GM12872 (cell line): ENCODE data around the gene AASDHPPT.

Experiments
- TF ChIP-seq, protein P1 (sequence below): IDR thresholded peaks from 3 replicates; pipeline ENCODE4 v1.5.1; 2011; ENCODE audit warnings: low read depth, mild to moderate bottlenecking, low read length, moderate library complexity; ENCODE audit not compliant: insufficient read depth

Gene AASDHPPT

DNA sequence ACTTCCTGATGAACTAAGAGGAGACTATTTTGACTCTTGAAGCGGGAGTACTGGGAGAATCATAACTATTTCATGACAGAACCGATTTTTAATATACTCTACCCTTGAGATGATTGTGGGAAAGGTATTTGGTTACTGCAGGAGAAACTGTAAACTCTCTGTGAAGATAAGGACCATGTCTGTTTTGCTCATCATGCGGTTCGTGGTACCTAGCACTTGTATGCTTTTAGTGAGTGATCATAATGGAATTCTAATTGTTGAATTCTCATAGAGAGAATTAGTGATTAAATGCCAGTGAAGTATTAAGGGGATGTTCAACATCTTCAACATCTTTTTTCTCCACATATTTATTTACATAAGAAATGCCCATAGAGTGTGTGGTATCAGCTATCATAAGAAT, 11.4 kb downstream of the AASDHPPT start:
- TF ChIP-seq, protein P1, sequence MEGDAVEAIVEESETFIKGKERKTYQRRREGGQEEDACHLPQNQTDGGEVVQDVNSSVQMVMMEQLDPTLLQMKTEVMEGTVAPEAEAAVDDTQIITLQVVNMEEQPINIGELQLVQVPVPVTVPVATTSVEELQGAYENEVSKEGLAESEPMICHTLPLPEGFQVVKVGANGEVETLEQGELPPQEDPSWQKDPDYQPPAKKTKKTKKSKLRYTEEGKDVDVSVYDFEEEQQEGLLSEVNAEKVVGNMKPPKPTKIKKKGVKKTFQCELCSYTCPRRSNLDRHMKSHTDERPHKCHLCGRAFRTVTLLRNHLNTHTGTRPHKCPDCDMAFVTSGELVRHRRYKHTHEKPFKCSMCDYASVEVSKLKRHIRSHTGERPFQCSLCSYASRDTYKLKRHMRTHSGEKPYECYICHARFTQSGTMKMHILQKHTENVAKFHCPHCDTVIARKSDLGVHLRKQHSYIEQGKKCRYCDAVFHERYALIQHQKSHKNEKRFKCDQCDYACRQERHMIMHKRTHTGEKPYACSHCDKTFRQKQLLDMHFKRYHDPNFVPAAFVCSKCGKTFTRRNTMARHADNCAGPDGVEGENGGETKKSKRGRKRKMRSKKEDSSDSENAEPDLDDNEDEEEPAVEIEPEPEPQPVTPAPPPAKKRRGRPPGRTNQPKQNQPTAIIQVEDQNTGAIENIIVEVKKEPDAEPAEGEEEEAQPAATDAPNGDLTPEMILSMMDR, result no peak

DNA sequence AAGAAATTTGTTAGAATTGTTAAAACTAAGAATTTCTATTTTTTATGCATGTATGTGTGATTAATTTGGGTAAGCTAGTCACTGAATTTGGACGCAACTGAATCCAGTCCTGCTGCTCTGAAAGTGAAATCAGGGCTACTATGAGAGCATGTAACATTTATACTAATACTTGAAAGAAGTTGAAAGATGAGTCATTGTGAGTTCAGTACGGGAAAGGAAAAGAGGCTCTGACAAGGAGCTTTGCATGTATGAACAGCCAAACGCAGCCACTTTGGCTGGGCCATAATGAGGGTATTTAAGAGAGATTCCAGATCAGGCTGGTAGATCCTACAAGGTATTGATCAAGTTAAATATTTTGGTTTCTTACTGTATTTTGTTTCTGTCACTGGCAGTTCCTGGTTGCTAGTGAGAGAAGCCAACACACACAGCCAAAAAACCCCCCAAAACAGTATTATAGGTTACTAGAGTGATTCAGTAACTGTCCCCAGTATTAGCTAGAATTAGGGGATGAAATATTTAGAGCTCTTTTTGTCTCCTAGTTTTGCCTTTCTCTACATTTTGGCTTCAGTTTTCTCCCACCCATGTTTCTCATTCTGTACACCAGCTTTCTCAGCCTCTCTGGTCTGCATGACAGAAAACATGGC, 14.1 kb downstream of the AASDHPPT start:
- TF ChIP-seq, protein P1, result no peak

DNA sequence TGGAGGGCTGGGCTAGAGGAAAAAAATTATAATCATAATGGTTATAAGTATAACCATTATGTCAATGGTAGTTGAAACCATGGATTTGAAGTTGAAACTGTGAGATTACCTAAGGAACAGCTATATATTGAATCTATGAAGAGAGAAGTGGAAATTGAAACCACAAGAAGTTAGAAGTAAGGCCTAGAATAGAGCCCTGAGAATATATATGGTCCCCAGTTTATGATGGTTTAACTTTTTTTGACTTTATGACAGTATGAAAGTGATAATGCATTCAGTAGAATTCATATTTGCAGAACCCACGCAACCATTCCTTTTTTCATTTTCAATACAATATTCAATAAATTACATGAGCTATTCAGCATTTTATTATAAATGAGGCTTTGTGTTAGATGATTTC, 15.0 kb downstream of the AASDHPPT start:
- TF ChIP-seq, protein P1, result no peak

DNA sequence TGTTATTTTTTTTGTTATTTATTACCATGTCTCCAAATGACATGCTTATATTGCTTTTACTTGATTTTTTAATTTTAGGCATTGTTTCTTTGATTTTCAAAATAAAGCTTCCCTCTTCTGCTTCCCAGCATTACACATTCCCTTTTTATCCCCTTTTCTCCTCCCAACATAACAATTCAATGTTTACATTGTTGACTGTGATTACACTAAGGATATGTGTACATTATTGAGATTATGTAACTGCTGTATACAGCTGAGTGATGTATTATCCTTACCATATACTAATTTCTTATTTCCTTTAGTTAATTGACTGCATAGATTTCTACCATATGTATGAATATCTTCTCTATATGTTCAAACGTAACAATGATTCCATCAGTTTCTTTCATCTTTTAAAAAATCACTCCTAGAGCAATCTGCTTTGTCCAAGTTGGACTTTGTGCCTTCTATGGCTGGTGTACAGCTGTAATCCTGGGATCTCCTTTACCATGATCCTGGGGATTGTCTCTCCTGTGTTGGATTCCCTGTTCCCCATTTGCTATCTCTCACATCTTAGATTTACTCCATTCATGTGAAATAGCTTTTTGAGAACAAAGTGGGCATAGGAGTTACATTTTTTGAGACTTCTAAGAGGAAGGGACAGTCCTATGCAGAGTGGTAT, 21.6 kb downstream of the AASDHPPT start:
- TF ChIP-seq, protein P1, result no peak

DNA sequence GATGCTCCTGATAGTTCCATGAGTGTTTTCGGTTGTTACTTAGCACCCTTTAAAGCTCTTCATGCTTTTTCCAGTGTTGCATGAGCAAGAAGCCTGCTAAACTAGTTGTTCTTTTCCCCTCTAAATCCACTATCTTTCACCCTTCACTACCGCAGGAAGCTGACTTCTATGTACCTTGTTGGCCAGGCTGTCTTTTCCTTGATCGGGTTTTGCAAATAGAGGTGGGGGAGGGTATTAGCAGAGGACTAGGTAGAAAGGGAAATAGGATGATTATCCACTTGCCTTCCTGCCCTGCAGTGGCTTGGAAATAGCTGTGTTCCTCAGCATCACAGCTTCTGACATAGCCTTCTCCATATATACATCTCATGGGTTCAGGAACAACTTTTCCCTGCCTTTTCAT, 23.9 kb downstream of the AASDHPPT start:
- TF ChIP-seq, protein P1, result no peak

DNA sequence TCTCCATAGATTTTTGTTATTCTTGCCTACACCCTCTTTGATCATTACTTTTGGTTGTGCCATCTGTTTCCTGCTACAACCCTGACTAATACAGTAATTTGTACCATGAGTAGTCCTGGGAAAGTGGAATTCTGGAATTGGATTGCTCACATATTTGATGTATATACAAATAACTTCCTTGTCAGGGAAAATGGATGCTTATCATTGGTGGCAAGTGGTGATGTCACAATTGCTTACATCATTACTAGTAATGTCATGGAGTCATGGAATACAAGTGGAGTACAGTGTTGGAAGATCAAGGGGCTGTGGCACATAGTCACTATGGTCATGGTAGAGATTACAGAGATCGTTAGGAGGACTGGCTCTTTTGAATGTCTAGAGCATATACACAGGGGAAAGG, 24.4 kb downstream of the AASDHPPT start:
- TF ChIP-seq, protein P1, result no peak

DNA sequence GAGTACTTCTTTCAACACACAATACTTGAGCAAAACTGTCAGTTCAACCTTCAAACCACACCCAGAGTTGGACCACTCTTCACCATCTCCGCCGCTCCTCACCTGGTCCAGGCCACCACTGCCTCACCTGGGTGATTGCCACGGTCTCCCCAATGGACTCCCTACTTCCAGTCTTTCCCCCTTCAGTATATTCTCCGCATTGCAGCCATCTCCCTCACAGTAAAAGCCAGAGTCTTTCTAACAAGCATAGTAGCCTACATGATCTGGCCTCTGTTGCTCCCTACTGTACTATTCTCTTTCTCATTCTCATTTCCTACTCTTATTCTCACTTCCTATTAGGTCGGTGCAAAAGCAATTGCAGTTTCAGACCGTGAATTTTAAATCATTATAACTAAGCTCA, 28.5 kb downstream of the AASDHPPT start:
- TF ChIP-seq, protein P1, result no peak
